ENCODE results near the gene STEAP2.

The STEAP2 gene

GRCh38 chr7:90272242-90272641, 60.7 kb downstream of the STEAP2 start:
- DNase-seq: no peak

GRCh38 chr7:90274161-90274560, 62.6 kb downstream of the STEAP2 start:
- no peak for DNase-seq

GRCh38 chr7:90276033-90276728, 64.6 kb downstream of the STEAP2 start:
- DNase-seq: no peak

Measured in fibroblast of skin of scalp (primary cell).